Measurements from ENCODE around the gene CFAP107. TPM values are rescaled to one million over a fixed set of nuclear protein-coding genes. Genes with fewer than 3 reads are reported as not detected.

CFAP107 gene
- total RNA-seq, 1 donor from 2014 or later: 2.8 TPM

DNA sequence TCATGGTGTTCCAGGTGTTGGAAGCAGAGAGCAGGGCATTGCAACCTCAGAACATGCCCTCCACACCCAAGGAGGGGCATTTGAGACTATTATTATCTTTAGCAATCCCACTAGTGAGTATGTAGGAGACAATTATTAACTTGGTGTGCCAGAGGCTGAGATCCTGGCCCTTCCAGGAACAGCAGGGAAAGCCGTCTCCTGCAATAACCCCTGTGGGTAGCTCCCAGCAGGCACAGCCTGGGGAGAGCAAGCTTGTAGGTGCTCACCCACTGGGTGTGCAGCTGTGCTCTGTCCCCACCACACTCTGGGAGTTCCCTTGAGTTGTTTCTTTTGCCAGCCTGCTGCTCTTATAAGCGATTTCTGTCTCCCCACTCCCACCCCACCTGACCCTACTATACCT lies 10.3 kb downstream of the CFAP107 start:
- Mint-ChIP-seq H3K9me3 (ENCODE audit: low read depth) (no peaks in the 10 kb centered on the region), H3K27me3 (peaks cover 14% of the 10 kb centered on the region), H3K4me3 (ENCODE audit: low read depth) (no peak overlapping the region), H3K27ac (no peak overlapping the region), H3K36me3 (ENCODE audit: insufficient read depth) (no peaks in the 10 kb centered on the region), H3K4me1 (ENCODE audit: low read depth) (peaks cover 9% of the 10 kb centered on the region)
- DNase-seq (ENCODE audit: low spot score, unreplicated experiment): no peak
- TF ChIP-seq, protein P1, sequence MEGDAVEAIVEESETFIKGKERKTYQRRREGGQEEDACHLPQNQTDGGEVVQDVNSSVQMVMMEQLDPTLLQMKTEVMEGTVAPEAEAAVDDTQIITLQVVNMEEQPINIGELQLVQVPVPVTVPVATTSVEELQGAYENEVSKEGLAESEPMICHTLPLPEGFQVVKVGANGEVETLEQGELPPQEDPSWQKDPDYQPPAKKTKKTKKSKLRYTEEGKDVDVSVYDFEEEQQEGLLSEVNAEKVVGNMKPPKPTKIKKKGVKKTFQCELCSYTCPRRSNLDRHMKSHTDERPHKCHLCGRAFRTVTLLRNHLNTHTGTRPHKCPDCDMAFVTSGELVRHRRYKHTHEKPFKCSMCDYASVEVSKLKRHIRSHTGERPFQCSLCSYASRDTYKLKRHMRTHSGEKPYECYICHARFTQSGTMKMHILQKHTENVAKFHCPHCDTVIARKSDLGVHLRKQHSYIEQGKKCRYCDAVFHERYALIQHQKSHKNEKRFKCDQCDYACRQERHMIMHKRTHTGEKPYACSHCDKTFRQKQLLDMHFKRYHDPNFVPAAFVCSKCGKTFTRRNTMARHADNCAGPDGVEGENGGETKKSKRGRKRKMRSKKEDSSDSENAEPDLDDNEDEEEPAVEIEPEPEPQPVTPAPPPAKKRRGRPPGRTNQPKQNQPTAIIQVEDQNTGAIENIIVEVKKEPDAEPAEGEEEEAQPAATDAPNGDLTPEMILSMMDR (IDR thresholded peaks at IDR 0.05; ENCODE audit: unreplicated experiment): no peak

DNA sequence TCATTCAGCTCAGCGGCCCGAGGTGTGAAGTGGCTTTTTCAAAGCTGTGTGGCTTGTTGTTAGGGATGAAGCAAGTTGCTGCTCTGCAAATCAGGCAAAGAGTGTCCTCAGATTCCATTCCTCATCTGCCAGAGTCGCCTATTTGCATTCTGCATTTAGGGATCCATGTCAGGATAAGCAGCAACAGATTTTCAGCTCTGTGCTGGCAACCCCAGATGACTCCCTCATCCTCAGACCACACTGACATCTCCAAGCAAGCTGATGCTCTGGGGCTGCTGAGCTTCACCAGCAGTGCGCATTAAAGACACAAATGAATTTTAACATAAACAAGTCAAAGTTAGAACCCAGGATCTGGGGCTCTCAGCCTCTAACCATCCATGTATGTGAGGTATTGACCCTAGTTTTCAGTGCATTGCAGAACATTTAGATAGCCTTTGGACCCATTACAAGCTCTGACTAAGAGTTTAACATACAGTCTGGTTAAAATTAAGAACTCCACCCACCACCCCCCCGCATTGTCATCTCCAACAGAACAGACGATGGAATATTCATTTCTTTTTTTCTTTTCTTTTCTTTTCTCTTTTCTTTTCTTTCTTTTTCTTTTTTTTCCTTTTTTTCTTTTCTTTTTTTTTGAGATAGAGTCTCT lies 10.9 kb downstream of the CFAP107 start:
- Mint-ChIP-seq H3K4me3 (ENCODE audit: low read depth) (no peak overlapping the region), H3K36me3 (ENCODE audit: insufficient read depth) (no peaks in the 10 kb centered on the region), H3K9me3 (ENCODE audit: low read depth) (no peaks in the 10 kb centered on the region), H3K4me1 (ENCODE audit: low read depth) (peaks cover 9% of the 10 kb centered on the region), H3K27me3 (peaks cover 14% of the 10 kb centered on the region), H3K27ac (no peak overlapping the region)
- TF ChIP-seq, protein P1 (IDR thresholded peaks at IDR 0.05; ENCODE audit: unreplicated experiment): no peak
- DNase-seq (ENCODE audit: low spot score, unreplicated experiment): no peak

DNA sequence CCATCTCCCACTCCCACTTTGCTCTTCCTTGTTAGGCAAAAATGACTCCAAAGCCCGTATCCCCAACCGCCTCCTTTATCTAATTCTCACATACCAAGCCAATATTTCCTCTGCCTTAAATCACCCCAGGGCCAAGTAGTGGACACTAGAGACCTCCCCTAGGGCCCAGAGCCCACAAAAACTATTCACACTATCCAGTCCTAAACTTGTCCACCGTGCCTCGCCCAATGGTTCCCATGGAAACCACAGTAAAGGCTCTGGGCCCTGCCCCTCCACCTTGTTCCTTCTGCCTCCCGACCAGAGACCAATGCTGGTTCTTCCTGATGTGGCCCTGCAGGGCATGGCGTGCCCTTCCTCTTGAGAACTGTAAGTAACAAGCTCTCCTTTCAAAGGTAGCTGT lies 11.8 kb downstream of the CFAP107 start:
- H3K4me1 Mint-ChIP-seq (ENCODE audit: low read depth): peaks cover 9% of the 10 kb centered on the region
- no peak for DNase-seq (ENCODE audit: low spot score, unreplicated experiment)
- no peak overlapping the region for H3K4me3 Mint-ChIP-seq (ENCODE audit: low read depth)
- no peaks in the 10 kb centered on the region for H3K36me3 Mint-ChIP-seq (ENCODE audit: insufficient read depth)
- no peak overlapping the region for H3K27ac Mint-ChIP-seq
- TF ChIP-seq, protein P1 (IDR thresholded peaks at IDR 0.05; ENCODE audit: unreplicated experiment): no peak
- no peaks in the 10 kb centered on the region for H3K9me3 Mint-ChIP-seq (ENCODE audit: low read depth)
- peaks cover 14% of the 10 kb centered on the region for H3K27me3 Mint-ChIP-seq

DNA sequence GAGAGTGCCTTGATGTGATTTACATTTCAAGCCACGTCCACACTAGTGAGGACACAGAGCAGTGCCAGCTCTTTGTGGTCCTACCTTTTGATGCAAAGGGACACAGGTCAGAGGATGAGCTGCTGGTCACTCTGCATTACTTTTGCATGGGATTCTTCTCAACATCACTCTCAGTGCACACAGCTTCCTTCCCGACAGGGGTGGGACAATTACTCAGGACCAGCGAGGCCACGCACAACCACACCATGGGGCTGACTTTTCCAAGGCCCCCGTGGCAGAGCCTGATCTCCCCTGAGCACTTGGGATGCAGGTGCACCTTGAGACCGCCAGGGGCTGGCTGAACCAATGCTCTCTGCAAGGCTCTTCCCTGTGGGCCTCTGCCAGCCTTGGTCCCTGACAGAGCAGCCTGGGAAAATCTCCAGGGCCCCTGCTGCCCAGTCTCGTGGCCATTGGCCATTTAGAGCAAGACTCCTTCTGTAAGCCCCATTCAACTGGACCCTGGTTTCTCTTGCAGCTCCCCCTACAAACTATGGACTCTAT lies 14.3 kb downstream of the CFAP107 start:
- DNase-seq (ENCODE audit: low spot score, unreplicated experiment): no peak
- Mint-ChIP-seq H3K4me3 (ENCODE audit: low read depth) (no peak overlapping the region), H3K4me1 (ENCODE audit: low read depth) (peaks cover 9% of the 10 kb centered on the region), H3K36me3 (ENCODE audit: insufficient read depth) (no peaks in the 10 kb centered on the region), H3K27me3 (peaks cover 14% of the 10 kb centered on the region), H3K9me3 (ENCODE audit: low read depth) (no peaks in the 10 kb centered on the region), H3K27ac (no peak overlapping the region)
- TF ChIP-seq, protein P1 (IDR thresholded peaks at IDR 0.05; ENCODE audit: unreplicated experiment): peak; percentile 45

DNA sequence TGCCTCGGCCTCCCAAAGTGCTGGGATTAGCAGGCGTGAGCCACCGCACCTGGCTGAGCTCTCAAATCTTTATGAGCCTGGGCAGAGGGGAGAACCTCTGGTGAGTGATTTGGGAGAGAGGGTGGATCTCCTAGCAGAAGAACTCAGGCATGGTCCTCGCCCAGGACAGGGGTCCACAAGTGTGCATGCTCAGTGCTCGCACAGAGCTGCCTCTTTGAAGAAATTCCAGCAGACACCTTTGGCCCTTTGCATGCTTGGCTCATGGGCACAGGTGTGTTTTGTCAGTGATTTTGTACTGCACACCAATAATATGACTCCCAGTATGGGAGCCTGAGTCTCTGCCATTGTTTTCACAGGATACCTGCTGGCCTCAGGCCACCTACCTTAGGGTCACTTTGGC lies 15.8 kb downstream of the CFAP107 start:
- H3K27me3 Mint-ChIP-seq: peaks cover 20% of the 10 kb centered on the region
- H3K9me3 Mint-ChIP-seq (ENCODE audit: low read depth): no peaks in the 10 kb centered on the region
- no peak overlapping the region for H3K4me3 Mint-ChIP-seq (ENCODE audit: low read depth)
- no peak overlapping the region for H3K27ac Mint-ChIP-seq
- DNase-seq (ENCODE audit: low spot score, unreplicated experiment): no peak
- TF ChIP-seq, protein P1 (IDR thresholded peaks at IDR 0.05; ENCODE audit: unreplicated experiment): no peak
- peaks cover 6% of the 10 kb centered on the region for H3K4me1 Mint-ChIP-seq (ENCODE audit: low read depth)
- H3K36me3 Mint-ChIP-seq (ENCODE audit: insufficient read depth): no peaks in the 10 kb centered on the region

All from progenitor cell of endocrine pancreas (in vitro differentiated cells).